Choroid plexus epithelial cell (primary cell): ENCODE results near the gene FNDC3B.

ENCODE experiments used
- DNase-seq: peaks from one replicate; pipeline ENCODE4 v3.0.0-alpha.2; 2010; ENCODE audit warnings: low read depth
- H3K4me3 ChIP-seq: 2 replicates; pipeline ENCODE4 v1.5.1; 2011; ENCODE audit warnings: low read depth, mild to moderate bottlenecking, control low read depth, low read length, moderate library complexity
- TF ChIP-seq, protein P1 (sequence below): conservative IDR thresholded peaks from 2 replicates; pipeline ENCODE4 v1.5.1; 2011; ENCODE audit warnings: low read depth, mild to moderate bottlenecking, control low read depth, inconsistent platforms, low read length, moderate library complexity

FNDC3B gene

DNA sequence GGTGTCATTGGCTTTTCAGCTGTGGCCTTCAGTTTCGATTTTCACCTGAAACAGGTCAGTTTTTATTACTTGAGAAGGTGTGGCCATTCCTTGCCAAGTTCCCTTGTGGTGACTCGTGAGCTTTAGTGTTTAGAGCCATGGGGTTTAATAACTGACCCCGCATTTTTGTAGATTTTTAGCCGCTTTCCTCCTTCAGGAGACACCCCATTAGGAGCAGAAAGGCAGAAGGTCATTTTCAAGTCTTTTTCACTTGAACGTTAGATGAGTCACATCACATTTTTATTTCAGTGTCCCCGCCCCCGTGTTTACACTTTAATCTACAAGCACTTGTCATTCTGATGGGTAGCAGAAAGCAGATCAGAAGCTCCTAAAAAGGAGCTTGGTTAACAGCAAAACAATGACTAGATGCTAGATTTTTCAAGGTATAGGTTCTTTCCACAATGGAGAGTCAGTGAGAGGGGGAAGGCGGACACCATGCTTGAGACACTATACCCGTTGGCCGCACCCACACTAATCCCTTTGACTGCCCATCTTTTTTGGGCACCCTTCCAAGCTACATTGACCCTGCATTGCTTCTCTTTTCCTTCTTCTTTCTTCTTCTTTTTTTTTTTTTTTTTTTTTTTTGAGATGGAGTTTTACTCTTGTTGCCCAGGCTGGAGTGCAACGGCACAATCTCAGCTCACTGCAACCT lies 276.2 kb downstream of the FNDC3B start:
- peak; percentile 74 for DNase-seq
- TF ChIP-seq, protein P1, sequence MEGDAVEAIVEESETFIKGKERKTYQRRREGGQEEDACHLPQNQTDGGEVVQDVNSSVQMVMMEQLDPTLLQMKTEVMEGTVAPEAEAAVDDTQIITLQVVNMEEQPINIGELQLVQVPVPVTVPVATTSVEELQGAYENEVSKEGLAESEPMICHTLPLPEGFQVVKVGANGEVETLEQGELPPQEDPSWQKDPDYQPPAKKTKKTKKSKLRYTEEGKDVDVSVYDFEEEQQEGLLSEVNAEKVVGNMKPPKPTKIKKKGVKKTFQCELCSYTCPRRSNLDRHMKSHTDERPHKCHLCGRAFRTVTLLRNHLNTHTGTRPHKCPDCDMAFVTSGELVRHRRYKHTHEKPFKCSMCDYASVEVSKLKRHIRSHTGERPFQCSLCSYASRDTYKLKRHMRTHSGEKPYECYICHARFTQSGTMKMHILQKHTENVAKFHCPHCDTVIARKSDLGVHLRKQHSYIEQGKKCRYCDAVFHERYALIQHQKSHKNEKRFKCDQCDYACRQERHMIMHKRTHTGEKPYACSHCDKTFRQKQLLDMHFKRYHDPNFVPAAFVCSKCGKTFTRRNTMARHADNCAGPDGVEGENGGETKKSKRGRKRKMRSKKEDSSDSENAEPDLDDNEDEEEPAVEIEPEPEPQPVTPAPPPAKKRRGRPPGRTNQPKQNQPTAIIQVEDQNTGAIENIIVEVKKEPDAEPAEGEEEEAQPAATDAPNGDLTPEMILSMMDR = no peak
- H3K4me3 ChIP-seq = no peak overlapping the region

DNA sequence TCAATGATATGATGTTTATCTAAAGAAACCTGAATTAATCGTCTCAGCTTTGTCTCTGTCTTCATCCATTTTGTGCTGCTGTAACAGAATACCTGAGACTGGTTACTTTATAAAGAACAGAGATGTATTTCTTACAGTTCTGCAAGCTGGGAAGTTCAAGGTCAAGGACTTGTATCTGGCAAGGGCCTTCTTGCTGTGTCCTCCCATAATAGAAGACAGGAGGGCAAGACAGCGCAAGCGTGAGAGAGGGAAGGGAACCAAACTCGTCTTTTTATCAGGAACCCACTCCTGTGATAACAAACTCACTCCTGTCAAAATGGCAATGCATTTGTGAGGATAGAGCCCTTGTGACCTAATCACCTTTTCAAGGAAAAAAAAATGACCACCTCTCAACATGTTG lies 277.4 kb downstream of the FNDC3B start:
- TF ChIP-seq, protein P1 = no peak
- no peak overlapping the region for H3K4me3 ChIP-seq
- no peak for DNase-seq

DNA sequence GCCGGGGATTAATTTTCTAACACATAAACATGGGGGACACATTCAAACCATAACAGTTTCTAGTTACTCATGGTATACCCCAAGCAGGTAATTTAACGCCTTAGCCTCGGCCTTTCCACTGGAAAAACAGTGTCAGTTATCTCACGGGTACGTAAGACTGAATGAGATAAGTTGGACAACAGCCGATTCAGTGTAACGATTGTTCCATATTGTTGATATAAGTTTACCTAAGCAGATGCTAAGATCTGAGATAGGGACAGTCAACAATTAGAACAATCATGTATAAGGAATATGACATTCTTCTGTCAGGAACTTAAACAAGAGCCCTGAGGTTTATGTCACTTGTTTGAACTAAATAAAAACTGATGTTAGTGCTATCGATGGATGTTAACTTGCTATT lies 278.1 kb downstream of the FNDC3B start:
- no peak overlapping the region for H3K4me3 ChIP-seq
- TF ChIP-seq, protein P1 = no peak
- DNase-seq = no peak

DNA sequence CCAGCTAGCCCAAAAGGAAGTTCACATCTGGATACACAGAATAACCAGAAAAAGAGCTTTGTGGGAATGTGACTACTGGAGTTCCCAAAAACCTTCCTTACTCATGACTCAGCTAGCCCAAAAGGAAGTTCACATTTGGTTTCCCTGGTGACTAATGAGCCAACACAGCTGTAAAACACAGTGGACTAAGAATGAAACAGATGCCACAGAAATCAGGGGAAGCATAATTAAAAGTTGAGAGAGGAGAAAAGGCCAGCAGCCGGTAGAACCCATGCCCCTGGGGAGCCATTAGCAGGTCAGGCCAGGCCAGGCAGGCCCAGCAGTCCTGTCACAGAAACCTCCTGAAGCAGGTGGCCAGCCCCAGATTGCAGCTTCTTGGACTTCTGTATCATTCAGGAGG lies 278.6 kb downstream of the FNDC3B start:
- DNase-seq = peak; percentile 92
- TF ChIP-seq, protein P1 = no peak

DNA sequence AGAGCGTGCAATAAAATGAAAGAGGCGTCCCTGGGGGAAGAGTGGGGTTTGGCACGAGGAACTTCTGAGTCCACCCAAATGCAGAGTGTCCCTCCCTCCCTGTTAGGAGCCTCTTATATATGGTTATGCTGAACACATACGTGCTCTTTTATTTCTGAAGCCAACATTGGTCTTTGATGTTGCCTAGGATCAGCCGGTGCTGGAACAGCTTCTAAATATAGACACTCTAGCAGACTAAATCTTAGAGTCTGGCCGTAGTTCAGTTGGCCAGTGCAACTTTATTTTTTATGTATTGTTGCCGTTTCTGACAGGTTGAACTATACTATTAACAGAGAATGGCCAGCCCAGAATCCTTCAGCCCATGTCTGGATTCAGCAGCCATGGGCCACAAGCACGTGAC lies 280.2 kb downstream of the FNDC3B start:
- no peak overlapping the region for H3K4me3 ChIP-seq
- TF ChIP-seq, protein P1 = no peak
- DNase-seq = no peak

More for the DNA sequence above, 278.6 kb downstream of the FNDC3B start:
- no peak overlapping the region for H3K4me3 ChIP-seq

DNA sequence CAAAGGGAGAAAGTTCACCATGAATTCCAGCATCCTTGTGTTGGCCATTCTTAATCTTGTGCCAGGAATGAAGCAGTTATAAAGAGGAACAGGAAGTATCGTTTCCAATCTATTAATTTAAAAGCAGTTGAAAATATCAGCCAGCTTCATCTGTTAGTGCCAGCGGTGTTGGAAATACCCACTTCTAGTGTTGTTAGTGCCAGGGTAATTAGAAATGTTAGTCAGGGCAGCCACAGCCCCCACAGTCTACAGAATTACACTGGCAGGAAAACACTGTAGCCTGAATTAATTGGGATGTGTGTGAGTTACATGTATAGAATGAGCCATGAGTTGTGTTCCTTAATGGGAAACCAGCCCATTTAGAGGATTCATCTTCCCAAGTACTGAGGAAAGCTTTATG lies 281.1 kb downstream of the FNDC3B start:
- DNase-seq = no peak
- TF ChIP-seq, protein P1 = no peak
- no peak overlapping the region for H3K4me3 ChIP-seq

DNA sequence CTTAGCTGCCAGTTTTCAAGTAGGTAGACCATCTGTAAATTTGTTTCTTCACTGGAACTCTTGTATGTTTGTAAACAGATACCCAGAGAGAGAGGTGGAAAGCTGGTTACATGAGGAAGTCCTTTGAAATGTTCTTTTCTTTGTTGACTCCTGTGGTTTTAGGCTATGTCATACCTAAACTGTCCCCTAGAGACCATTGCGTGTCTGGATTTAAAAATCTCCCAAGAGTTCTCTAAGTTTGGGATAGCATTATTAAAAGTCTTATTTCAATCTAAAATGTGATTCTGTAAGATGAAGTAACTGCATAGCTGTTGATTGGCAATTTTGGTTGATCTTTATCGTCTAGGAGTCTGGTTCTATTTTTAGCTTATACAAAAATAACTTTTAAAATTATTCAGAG lies 281.7 kb downstream of the FNDC3B start:
- TF ChIP-seq, protein P1 = no peak
- DNase-seq = peak; percentile 62
- no peak overlapping the region for H3K4me3 ChIP-seq
